Heart left ventricle (tissue), 13 donors: ENCODE data around the gene MSLN.

ENCODE experiments used
- POLR2A ChIP-seq, 2 donors: fragments of 450-650 bp; IDR thresholded peaks; one replicate each; pipeline ENCODE4 v1.6.1; 2017; ENCODE audit warnings: antibody characterized with exemption in 2 of 2, mild to moderate bottlenecking in 2 of 2, moderate library complexity in 2 of 2
- TF ChIP-seq, protein P1 (sequence below), 12 donors: fragments of 200-600 bp; sonication (generic) in 4 of 12; IDR thresholded peaks; one replicate each; pipeline versions ENCODE4 v1.5.0 to v1.8.0; 2018 to 2022; ENCODE audit warnings: antibody characterized with exemption in 12 of 12, mild to moderate bottlenecking in 5 of 12
- donor health status: ischemic (EF 13 %, LVEDD 7.1; RV severe dilation, severe dysfunction).
- donor health status: DM: no; HTN: yes; CAD: no.
- donor health status: DM: no; HTN: no; CAD: no.
- donor health status: ischemic (EF 25% LVEDD 6.9; RV normal size, moderate dysfunction).
- donor health status: ischemic (EF 25% LVEDD 5.7; RV mildly dilated, moderate dysfunction).
- donor health status: ischemic (EF 35%, LVEDD 5.7; RV mildly dilated, moderate dysfunction).
- donor health status: nonischemic (EF 11% LVEDD 7.7; RV severe dilation, severe dysfunction).
- donor health status: DM: yes; HTN: yes; CAD: no.
- donor health status: PGD.
- donor health status: ischemic (EF 29% LVEDD 5.4; RV normal size, mild dysfunction).
- donor health status: nonischemic (EF 23%, LVEDD 6.1; RV moderate dilation, normal function).

DNA sequence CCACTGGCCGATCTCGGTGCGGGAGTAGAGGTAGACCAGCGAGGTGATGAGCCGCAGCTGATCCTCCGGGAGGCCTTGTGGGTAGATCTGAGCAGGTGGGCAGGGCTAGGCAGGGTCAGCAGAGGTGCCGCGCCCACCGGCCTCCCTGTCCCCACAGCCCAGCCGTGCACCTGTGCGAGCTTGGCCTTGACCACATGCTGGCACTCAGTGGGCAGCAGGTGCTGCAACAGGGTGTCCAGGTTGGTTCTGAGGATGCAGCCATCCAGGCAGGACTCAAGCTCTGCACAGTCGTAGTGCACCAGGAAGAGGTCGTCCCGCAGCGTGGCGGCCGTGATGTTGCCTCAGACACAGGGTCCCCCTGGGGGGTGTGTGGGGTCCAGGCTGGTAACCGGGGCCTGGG lies 12.4 kb downstream of the MSLN start:
- TF ChIP-seq, protein P1, sequence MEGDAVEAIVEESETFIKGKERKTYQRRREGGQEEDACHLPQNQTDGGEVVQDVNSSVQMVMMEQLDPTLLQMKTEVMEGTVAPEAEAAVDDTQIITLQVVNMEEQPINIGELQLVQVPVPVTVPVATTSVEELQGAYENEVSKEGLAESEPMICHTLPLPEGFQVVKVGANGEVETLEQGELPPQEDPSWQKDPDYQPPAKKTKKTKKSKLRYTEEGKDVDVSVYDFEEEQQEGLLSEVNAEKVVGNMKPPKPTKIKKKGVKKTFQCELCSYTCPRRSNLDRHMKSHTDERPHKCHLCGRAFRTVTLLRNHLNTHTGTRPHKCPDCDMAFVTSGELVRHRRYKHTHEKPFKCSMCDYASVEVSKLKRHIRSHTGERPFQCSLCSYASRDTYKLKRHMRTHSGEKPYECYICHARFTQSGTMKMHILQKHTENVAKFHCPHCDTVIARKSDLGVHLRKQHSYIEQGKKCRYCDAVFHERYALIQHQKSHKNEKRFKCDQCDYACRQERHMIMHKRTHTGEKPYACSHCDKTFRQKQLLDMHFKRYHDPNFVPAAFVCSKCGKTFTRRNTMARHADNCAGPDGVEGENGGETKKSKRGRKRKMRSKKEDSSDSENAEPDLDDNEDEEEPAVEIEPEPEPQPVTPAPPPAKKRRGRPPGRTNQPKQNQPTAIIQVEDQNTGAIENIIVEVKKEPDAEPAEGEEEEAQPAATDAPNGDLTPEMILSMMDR (IDR thresholded peaks at IDR 0.05): no peak
- TF ChIP-seq POLR2A (IDR thresholded peaks at IDR 0.05): no peak
